HTERT RPE-1 (cell line): ENCODE data around the gene LDB2.

Experiments
- in situ Hi-C: fragments of 300-500 bp; cut with MboI; formaldehyde crosslinking; loops from 4 replicates; pipeline ENCODE4 v1.14.3; 2020; ENCODE audit warnings: low sequenced_read_pairs

Gene LDB2

DNA sequence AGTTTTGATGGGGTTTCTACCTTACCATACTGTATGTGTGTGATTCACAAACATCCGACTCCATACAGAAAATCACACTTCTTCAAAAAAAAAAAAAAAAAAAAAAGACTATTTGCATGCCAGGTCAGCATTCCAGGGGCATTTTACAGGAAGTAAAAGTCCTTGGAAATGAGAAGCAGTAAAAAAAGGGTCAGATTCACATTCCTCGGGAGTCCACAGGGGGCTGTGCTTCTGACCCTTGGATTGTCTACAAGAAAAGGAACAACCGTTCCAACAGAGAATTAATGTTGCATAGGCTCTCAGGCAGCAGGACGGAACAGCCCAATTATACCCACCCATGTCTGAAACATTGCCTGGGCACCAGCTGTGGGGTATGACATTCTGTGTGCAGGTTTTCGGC lies 290.3 kb downstream of the LDB2 start:
- in situ Hi-C loops, result no loop called here

DNA sequence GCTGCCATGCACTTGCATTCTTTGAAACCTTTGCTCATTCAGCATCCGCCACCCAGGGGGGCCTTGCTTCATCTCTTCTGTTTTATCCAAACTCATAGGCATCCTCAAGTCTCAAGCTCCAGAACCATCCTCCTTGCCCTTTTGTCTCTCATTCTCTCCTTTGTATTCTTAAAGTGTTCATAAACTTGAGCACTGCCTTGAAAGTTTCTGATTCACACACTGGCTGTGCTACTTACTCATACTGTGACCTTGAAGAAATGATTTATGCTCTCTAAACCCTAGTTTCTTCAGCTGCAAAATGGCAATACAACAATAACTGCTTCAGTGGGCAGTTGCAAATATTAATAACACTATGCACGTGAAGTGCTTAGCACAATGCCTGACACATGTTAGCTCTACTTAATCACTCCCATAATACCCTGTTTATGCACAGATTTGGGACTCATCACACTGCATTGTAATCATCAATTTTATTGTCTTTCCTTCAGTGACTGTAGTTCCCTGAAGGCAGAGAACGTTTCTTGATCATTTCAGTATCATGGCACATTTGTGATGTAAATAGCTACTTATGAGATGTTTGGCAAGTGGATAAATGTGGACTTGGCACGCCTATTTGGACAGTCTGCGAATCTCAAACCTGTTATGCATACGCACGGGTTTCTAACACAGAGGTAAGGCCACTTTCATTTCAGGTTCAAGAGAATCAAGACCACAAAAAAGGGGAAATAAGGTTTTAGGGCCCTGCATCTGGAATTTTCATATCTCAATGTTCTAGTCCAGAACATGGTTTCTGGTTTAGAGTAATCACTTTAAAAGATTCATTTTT lies 291.0 kb downstream of the LDB2 start:
- in situ Hi-C loops, result no loop called here

DNA sequence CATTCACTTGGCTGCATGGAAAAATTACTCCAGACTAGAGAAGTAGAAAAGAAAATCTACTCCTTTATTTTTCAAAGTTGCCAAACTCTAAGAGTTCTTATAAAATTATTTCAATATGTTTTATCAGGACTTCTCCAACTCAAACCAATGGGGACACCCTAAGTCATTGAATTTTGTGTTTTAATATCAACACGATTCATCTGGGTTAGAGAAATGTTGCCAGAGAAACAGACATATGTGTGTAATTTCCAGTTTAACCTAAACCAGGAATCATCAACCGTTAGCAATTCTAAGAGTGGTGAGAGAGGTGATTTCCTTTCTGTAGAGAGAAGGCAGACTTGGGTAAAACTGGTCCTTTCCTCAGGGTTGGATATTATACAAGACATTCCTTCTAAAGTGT lies 291.8 kb downstream of the LDB2 start:
- in situ Hi-C loops, result no loop called here

DNA sequence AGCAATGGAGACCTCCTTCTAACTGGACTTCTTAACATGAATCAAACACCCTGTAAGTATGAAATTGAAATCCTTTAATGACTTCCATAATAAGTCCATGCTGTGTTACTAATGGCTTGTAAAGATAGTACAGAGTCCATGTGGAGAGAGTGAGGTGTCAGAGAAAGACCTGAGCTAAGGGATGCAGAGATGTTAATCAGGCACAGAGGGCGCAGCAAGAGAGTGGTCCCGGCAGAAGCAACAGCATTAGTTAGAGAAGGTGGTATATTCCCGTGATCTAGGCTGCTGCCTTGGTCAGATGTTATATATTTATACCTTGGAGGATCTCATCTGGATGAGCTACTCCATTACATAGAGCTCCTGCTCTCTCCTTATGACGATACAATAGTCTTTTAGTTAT lies 295.3 kb downstream of the LDB2 start:
- in situ Hi-C loops, result no loop called here

DNA sequence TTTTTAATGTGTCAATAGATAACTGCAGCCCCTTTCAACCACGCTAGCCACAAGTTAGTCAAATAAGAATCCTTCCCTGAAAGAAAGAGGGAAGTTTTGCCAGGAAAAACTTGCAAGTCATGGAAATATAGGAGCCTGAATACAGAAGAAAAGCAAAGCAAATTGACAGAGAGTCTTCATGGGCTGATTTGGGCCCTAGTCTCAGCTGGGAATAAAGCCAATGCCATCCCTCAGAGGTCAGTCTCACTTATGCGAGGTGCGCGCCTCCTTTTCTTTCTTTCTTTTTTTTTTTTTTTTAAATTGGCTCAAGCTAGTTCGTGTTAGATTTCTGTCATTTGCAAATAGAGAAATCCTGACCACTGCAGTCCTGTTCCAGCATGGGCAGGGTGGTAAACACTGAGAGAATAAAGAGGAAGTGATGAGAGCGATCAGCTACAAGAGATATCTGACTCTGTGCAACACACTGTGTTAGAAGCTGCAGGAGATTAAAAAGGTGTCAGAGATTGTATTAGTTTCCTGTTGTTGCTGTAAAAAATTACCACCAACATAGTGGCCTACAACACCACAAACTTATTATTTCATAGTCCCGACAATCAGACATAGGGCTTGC lies 299.7 kb downstream of the LDB2 start:
- in situ Hi-C loops, result no loop called here

DNA sequence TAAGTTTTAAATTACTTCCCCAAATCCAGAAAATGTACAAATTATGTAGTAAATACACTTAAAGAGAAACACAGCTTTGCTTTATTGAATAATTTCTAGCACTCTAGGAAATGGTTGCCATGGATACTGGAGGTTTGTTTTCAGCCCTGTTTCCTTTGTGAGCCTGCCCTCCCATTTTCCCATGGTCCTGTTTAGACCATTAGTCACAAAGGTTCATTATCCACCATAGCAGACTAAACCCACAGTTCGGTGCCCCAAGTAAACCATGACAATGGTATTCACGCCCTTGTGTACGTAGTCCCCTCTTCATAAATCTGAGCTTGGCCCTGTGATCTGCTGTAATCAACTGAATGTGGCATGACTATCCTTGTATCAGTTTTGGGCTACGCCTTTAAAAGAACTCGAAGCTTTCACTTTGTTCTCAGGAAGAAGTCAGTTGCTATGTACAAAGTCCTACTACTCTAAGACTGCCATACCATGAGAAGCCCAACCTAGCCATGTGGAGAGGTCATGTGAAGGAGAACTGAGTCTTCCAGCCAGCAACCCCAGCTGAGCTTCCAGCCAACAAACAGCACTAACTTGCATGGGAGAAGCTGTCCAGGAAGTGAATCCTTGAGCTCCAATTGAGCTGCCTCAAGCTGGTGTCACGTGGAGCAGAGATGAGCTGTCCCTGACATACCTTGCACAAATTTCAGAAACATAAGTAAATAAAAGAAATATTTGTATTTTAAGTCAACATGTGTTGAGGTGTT lies 300.4 kb downstream of the LDB2 start:
- in situ Hi-C loops, result no loop called here

DNA sequence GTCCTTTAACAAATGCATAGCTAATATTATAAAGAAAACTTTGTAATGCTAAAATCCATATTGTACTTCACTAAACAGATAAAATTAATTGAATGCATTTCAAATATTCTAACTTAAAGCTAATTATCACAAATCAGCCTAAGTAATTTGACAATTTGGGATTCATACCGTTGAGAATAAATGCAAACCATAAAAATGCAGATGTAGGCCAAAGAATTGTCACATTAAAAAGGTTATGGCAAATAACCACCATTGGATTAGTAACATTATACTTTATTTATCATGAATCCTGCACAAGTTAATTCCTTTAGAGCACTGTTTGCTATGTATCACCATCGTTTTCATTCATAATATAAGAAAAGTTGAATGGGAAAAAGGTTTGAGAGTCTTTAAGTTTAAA lies 301.0 kb downstream of the LDB2 start:
- in situ Hi-C loops, result no loop called here

DNA sequence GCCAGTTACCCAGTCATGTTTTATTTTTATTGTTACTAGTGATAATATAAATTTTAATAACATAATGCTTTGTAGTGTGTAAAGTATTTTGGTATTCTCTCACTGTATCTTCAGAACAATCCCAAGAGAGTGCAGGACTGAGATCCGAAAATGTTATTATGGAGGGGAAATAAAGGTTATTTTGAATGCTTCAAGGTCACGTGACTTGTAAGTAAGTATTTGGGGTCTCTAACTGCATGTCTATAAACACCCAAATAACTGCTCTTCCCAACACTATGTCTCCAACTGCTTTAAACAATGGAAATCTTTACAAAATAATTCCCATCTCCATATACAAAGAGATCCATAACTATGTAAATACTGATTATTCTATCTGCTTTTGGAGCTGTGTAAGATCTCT lies 302.2 kb downstream of the LDB2 start:
- in situ Hi-C loops, result no loop called here

DNA sequence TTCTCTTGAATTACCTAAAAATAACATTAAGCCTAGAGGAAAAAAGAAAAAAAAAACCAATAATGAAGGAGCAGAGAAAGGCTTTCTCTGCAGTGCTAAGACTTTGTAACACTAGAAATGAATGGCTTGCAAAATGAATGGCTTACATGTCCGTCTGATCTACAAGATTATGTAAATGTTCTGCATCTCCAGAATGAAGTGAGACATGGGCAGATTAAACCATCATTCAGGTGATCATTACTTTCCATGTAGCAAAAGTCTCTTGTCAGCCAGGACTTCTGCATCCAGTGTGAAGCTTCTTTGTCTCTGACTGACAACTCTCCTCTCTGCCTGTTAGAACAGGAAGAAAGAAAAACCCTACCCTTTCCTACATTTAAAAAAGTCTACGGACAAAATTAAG lies 304.3 kb downstream of the LDB2 start:
- in situ Hi-C loops, result no loop called here

DNA sequence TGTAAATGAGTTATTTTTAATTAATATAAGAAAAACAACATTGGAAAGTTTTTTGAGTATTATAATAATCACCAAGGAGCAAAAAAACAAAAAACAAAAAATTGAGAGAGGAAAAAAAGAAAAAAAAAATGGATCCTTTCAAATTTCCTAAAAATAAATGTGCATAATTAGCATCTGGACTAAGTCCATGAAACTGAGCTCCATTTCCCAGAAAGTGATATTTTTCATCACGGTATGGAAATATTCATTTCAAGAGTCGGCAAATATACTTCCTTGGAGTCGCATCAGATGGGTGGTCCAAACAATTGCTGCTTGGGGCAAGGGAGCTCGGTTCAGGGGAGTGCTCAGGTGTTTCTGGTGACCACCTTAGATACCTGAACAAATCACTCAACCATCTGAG lies 305.1 kb downstream of the LDB2 start:
- in situ Hi-C loops, result no loop called here

DNA sequence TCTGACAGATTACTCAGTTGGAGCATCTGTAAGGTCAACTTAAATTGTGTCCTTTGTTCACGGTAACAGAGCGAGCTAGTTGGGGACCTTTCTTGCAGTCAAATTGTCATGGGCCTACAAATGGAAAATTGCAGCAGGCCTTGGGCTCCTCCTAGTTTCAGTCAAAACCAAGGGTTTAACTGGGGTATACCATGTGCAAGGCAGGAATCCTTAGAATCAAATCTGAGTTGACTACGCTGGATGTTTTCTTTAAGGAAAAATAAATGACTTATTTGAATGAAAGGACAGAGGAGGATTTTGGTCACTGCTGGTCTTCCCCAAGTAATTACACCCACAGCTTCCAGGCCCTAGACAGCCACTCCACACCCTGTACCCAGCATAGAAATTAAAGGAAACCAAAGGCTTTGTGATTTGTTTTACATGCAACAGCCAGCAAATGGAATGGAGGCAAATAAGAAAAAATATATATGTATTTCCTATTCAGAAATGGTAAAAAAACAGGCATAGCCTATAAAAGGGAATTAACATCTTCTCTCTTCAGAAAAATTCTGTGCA lies 307.1 kb downstream of the LDB2 start:
- in situ Hi-C loops, result no loop called here

DNA sequence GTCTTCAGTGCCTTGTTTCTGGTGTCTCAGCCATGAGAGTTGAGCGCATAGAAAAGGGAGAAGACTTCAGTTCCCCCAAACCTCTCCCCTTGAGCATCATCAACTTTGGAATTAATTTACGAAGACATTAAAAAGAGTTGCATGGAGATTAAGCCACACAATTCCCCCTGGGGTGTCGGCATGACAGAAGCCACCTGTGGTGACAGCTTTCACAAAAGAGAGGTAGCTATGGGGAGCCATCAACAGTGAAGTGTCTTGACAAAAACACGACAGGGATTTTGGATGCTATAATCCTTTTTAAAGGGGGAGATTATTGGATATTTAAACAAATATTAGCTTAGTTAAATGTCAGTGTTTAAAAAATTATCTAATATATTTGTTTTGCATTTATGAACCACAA lies 307.6 kb downstream of the LDB2 start:
- in situ Hi-C loops, result no loop called here

DNA sequence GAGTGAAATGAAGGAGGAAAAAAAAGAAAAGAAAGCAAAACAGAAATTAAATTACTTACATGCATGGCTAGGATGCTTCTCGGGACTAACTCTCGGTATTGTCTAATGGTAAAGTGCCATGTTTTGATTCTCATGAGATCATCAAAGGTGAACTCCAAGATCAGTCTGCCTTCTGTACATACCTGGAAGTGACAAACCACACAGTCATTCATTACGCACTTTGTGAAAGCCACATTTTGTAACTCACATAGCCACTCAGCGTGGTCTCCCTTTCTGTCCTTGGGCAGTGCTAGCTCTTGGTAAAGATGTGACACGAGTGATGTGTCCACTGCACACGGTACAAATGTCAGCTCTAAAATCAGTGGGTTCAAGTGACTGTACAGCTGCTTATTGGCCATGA lies 309.8 kb downstream of the LDB2 start:
- in situ Hi-C loops, result no loop called here

DNA sequence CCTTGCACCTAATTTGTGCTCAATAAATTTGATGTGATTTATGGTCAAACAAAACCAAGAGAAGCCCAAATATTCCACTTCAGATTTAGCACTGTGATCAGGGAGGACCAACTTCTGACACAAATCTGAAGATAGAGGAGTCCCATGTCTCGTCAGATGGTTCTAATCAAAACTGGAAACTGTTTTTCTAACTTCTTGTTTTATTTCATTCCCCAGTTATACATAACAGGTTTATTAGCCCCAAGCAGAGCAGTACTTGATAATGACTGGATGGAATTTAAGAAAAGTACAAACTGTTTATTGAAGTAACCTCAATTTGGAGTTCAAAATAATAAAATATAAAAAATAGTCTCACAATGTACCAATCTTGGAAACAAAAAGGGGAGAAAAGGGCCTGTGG lies 310.3 kb downstream of the LDB2 start:
- in situ Hi-C loops, result no loop called here

DNA sequence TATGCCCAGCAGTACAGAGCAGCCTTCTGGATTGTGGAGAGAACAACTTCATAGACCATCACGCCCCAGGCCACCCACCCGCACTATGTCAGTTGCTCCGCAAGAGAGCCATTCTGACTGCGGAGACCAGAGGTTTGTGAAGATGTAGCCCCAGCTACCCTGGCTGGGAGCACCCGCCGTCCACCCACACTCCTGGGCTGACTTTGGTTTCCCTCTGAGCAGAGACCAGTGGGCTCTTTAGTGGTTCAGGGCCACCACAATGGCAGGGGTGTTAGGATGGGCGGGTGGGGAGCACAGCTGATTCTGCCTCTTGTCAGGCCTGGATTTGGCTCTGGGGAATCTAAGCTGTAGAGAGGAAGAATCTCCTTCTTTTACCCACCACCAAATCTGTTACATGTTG lies 313.4 kb downstream of the LDB2 start:
- in situ Hi-C loops, result no loop called here

DNA sequence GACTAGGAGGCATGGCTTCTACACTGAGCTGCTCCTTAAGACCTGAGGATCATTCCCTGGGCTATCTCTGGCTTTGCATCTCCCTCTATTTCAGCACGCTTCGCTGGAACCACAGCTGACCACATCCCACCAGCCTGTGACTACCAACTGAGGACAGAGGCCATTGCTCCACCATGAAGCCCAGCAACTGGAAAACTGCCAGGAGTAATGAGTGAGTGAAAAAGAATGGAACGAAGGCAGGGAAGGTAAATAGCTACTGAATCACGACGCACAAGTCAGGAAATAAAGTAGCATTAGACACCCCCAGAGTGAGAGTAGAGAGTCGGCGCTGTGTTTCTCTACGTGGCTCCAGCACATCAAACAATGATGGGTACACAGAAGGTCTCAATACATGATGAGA lies 314.7 kb downstream of the LDB2 start:
- in situ Hi-C loops, result no loop called here

DNA sequence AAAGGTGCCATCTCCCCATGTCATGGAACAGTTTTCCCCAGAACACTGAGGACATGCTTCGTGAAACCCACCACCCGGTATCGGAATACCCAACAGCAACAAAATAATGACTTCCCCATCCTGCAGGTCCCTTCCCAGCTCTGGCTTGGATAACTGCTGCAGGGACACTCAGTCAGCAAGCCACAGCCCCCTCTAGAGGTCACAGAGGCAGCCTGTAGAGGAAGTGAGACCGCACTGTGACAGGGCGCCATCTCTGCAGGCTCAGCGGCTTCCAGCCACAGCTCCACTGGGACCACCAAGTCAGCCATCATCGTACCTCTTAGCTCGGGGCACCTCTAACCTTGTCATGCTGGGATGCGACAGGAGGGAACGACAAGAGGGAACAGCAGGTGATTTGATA lies 315.9 kb downstream of the LDB2 start:
- in situ Hi-C loops, result no loop called here

DNA sequence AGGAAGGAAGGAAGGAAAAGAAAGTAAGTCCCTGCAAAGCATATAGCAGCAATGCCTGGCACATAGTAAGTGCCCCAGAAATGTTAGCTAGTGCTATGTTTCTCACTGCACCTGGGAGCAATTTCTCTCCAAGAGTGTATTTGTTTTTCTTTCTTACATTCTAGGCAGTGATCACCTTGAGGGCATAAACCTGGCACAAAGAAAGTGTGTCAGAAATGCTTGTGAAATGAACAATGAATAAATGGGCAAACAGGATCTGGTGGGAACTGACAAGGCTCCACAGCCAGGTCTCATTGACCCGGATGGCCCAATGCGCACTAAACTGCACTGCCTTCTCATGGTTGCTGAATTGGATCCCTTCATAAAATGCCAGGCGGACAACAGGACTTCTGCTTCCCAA lies 316.4 kb downstream of the LDB2 start:
- in situ Hi-C loops, result no loop called here

DNA sequence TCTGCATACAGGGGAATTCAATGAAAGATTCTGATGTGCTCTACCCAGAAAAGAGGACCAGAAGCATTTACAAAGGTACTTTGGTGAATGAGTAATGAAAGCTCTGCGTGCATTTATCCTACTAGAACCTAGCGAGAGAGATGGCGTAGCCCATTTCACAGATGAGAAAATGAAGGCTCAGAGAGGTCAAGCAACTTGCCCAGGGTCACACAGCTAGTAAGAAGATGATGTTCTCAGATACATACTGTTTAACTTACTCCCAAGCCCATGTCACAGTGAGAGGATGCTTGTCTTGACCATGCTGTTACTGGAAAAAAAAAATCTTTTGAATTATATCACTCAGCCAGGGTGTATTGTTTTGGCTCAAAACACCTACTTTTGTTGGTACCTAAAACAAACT lies 317.3 kb downstream of the LDB2 start:
- in situ Hi-C loops, result no loop called here

DNA sequence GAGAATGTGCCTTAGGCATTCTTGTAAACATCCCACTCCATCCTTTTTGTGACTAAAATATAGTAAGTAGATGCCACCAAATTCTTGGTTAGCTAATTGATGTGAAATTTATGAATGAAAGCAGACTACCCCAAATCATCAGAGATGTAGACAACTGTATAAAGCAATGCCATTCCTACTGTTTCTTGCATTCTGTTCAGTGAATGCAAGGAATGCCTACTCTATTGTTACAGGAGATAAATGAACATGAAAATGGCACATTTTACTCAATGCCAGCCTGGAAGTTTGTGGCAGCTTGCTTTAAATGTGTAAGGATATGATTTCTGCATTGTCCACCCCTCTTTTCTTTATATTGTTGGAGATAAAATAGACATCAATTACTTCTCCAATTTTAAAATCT lies 317.9 kb downstream of the LDB2 start:
- in situ Hi-C loops, result no loop called here

DNA sequence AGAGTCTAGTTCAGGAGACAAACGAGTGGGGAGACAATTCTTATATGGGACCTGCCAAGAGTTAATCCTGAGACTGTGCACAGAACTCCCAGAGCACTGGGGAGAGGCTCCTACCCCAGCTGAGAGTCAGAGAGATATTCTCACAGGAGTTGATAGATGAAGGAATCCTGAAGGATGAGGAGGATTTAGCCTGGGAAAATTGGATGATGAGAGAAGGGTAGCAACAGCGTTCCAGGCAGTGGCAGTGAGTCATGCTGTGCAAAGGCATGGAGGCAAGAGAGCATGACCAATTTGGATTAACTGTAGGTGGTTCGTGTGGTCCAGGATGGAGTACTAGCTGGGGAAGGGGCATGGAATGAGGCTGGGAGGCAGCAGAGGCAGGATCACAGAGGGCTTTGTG lies 318.6 kb downstream of the LDB2 start:
- in situ Hi-C loops, result no loop called here

DNA sequence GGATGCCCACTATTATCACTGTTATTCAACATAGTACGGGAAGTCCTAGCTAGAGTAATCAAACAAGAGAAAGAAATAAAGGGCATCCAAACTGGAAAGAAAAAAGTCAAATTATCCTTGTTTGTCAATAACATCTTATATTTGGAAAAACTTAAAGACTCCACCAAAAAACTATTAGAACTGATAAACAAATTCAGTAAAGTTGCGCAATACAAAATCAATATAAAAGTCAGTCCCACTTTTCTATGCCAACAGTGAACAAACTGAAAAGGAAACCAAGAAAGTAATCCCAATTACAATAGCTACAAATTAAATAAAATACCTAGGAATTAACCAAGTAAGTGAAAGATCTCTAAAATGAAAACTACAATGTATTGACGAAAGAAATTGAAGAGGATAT lies 321.3 kb downstream of the LDB2 start:
- in situ Hi-C loops, result no loop called here
